HG02571 (cell line): ENCODE measurements around the gene ZACN.

Experiments used
- ATAC-seq: cut with Tn5 transposase; IDR thresholded peaks from one replicate; pipeline ENCODE4 v1.9.1; 2021; ENCODE audit warnings: mild to moderate bottlenecking, moderate library complexity; ENCODE audit not compliant: unreplicated experiment

The ZACN gene

DNA sequence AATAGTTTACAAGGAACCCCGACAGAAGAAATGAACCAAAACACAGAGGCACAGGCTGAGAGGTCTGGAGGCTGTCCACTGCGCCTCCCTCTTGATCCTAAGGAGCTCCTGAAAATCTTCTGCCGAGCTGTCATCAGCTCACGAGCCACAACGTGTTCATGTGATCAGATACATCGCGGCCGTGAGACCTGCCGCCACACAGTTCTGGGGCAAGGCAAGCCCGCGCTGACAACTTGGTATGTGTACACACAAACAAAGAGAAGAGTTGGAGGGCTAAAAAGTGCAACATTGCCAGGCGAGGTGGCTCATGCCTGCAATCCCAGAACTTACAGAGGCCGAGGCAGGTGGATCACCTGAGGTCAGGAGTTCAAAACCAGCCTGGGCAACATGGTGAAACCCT, 17.0 kb downstream of the ZACN start:
- ATAC-seq = no peak

DNA sequence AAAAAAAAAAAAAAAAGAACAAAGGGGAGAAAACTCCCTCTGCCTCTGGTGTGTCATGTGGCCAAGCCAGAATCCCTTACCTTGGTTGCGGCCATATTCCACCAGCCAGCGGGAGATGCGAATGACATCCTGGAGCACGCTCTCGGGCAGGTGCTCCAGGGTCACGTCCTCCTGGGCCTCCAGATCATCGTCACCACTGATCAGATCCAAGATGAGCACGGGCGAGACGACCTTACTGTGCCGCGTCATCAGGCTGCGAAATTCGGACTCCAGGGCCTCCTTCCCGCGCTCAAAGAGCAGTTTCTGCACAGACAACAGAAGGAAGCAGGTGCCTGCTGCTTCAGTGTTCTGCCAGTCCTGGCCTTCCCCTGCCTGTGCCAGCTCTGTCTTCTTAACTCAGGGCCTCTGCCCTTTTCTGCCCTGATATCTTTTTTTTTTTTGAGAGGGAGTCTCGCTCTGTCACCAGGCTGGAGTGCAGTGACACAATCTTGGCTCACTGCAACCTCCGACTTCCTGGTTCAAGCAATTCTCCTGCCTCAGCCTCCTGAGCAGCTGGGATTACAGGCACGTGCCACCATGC, 18.8 kb downstream of the ZACN start:
- ATAC-seq = no peak

DNA sequence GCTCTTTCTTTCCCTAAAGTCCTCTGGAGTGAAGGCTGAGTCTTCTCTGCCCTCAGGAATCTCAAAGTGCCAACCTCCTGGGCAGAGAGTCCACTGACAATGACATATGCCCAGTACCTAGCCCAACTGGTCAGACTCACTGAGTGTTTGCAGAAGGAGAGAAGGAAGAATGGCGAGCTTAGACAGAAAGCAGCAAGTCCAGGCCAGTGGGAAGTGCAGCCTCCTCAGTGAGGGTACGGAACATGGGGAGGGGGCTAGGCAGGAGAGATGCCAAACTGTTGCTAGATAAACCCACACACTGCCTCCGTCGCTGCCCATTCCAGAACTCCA, 23.9 kb downstream of the ZACN start:
- no peak for ATAC-seq

DNA sequence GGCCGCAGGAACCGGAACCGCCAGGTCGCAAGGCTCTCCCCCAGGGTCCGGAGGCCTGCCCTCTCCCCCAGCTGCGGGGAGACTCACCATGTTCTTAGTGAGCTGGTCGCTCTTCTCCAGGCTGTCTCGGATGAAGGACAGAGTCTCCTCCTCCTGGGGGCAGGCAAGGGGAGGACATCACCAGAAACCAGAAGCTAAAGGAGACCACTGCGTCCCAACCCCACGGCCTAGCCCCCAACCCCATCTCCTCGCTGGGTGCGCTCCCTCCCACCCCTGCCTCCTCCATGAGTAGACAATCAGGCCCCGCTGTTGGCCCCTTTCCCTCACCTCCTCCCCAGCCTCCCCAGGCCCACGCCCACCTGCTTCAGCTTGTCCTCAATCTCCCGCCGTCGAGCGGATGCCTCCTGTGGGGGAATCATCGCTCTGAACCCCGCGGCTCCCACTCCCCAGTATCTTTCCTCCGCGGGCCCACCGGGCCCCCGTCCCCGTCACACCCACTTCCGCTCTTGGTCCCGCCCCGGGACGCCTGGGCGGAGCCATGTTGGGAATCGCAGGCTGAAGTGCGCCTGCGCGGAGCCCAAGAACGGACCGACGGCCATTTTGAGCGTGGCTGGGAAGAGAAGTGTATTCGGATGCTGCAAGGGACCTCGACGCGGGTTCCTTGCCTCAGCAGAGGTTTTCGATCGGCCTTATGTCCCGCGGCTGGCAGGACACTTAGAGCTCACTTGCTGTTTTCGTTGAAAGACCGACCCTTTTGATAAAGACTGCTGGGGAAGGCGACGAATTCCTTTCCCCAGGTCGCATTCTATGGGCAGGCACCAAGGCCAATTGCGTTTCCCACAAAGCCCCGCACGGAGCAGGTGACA, 24.5 kb downstream of the ZACN start, which contains the start of gene EXOC7:
EXOC7 (minus strand) TSS at position 514 of the 866 bp plus-strand sequence; CDS start at position 419, 95 bp downstream.
- ATAC-seq = peak; percentile 67

DNA sequence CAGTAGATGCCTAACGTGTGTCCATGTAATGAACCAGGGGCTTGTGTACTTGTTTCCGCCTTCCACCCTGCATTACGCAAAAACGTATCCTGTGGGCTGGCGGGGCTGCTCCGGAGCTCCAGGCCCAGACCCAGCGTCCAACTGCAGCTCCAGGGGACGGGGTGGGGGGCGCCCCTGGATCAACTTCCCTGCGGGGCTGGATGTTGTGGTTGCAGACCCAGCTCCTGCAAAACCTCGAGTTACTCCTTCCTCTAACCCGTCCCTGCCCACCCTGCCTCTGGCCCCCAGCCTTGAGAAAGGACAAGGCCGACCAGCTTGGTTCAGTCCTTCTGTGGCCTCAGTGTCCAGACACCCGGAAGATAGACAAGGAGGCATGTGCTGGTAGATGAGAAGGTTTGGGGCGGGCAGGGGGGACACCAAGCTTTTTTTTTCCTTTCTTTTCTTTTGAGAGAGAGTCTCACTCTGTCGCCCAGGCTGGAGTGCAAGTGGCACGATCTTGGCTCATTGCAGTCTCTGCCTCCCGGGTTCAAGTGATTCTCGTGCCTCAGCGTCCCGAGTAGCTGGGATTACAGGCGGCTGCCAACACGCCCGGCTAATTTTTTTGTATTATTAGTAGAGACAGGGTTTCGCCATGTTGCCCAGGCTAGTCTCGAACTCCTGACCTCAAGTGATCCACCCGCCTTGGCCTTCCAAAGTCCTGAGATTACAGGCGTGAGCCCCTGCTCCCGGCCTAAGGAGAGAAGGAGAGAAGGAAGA, 25.3 kb downstream of the ZACN start:
- ATAC-seq = no peak

DNA sequence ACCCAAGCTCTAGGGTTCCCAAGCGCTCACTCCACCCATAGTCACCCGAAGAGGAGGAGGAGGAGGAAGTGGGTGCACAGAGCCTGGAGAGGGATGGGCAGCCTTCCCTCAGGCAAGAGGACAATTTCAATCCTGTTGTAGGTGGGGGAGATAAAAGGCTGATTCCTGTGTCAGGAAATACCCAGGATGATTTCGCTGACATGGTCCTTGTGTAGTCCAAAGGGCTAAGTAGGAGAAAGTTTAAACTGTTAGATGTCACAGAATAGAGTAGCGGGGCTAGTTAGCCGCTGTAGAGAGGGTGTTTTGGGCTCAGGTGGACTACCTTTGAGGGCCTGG, 25.9 kb downstream of the ZACN start:
- no peak for ATAC-seq

DNA sequence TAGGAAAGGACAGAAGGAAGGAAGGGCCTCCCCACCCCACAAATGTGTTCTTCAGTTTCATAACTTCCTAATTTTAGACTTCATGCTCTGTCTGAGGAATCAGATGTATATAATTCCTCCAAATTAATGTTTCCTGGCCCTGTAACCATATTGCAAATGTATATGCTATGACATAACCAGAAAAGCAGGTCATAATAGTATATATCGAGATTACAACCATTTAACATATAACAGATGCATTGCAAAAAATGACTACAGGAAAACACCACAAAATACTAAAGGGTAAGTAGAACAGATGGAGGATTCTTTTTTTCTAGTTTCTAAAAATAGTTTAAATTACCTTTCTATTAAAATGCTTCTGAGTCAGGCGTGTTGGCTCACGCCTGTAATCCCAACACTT, 27.7 kb downstream of the ZACN start:
- ATAC-seq = no peak

DNA sequence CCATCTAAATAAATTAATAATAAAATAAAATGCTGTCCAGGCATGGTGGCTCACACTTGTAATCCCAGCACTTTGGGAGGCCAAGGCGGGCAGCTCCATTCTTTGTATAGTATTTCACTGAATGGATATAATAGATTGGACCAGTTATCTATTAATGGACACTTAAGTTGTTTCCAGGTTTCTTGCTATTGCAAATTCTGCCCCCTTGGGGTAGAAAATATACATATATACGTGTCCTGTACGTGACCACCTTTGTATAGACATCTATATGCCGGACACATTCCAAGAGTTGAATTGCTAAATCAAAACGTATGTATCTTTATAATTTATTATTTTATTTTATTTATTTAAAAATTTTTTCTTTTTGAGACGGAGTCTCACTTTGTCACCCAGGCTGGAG, 28.5 kb downstream of the ZACN start:
- no peak for ATAC-seq

DNA sequence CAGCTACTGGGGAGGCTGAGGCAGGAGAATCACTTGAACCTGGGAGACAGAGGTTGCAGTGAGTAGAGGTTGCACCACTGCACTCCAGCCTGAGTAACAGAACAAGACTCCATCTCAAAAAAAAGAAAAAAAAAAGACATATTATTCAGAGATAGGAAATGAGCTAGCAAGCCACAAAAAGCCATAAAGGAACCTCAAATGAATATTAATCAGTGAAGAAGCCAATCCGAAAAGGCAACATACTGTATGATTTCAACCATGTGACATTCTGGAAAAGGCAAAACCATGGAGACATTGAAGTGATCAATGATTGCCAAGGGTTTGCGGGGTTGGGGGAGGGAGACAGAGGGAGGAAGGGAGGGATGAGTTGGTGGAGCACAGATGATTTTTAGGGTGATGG, 33.0 kb downstream of the ZACN start:
- no peak for ATAC-seq

DNA sequence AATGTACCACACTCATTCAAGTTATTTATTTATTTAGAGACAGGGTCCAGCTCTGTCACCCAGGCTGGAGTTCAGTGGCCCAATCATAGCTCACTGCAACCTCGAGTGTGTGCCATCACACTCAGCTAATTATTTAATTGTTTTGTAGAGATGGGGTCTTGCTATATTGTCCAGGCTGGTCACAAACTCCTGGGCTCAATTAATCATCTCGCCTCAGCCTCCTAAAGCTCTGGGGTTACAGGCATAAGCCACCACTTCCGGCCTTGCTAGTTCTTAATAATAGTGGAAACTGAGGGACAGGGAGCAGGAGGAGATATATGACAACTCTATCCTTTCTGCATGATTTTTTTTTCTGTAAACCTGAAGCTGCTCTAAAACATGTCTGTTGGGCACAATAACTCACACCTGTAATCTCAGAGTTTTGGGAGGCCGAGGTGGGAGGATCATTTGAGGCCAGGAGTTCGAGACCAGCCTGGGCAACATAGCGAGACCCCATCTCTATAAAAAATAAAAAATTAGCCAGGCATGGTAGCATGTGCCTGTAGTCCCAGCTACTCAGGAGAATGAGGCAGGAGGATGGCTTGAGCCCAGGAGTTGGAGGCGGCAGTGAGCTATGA, 36.3 kb downstream of the ZACN start:
- no peak for ATAC-seq

DNA sequence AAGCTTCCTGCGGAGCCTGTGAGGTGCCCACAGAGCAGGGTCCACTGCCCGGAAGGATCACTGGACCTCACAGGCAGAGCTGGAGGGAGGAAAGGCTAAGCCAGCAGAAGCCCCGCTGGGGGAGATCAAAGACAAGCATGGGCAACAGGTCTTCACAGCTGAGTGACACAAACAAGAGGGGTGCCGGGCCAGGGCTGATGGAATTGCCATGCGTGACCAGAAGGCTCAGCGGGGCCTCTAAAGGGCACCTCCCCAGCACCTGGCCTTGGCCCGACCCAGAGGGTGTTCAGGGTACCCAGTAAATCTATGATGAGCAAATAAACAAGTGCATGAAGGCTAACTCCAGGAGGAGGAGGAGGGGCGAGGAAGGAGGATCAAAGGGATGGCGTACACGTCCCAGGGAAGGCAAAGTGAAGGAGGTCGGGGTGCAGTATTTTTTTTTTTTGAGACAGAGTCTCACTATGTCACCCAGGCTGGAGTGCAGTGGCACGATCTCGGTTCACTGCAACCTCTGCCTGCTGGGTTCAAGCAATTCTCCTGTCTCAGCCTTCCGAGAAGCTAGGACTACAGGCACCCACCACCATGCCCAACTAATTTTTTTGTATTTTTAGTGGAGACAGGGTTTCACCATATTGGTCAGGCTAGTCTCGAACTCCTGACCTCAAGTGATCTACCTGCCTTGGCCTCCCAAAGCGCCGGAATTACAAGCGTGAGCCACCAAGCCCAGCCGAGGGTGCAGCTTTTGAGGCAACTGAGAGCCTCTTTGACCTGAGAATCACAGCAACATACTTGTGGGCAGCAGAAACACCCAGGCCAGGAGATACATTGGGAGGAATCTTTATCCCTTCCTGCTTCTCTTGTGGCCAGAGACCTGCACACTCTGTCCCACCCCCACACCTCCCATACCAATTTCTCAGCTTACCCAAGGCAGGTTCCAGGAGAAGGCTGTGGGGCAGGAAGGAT, 40.7 kb downstream of the ZACN start:
- ATAC-seq = no peak

DNA sequence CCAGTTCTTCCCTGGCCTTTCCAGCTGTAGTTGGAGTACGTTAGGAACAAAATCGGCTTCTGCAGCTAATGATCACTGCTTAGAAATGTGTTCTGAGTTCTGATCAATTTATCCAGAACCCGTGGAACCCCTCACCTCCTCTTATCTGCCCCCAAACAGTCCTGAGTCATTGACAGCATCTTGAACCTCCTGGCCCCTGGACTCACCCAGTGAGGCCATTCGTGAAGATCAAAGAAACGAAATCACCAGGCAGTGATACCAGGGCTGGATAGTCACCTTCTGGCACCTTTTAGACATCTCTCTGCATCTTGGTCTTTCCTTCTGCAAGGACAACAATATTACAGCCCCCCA, 41.7 kb downstream of the ZACN start:
- ATAC-seq = no peak

DNA sequence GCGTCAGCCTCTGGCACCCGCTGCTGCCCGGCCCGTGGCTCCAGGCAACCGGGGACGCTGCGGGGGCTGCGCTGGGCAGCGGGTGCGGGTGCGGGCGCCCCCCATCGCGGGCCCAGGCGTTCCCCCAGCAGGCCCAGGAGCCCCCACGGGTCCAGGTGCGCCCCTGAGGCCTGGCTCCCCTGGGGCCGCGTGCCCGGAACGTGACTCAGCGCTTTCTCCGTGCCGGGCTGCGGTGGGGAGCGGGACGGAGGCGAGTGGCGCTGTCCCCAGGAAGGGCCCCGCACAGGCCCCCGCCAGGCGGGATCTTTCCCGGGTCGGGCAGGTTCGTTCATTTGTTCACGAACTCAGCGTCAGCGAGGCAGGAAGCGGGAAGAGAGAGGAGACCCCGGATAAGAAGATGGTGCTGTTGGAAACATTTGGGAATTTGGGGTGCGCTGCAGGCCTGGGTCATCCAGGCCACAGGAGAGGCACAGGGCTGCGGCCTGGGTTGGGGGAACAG, 43.0 kb downstream of the ZACN start:
- ATAC-seq = no peak

DNA sequence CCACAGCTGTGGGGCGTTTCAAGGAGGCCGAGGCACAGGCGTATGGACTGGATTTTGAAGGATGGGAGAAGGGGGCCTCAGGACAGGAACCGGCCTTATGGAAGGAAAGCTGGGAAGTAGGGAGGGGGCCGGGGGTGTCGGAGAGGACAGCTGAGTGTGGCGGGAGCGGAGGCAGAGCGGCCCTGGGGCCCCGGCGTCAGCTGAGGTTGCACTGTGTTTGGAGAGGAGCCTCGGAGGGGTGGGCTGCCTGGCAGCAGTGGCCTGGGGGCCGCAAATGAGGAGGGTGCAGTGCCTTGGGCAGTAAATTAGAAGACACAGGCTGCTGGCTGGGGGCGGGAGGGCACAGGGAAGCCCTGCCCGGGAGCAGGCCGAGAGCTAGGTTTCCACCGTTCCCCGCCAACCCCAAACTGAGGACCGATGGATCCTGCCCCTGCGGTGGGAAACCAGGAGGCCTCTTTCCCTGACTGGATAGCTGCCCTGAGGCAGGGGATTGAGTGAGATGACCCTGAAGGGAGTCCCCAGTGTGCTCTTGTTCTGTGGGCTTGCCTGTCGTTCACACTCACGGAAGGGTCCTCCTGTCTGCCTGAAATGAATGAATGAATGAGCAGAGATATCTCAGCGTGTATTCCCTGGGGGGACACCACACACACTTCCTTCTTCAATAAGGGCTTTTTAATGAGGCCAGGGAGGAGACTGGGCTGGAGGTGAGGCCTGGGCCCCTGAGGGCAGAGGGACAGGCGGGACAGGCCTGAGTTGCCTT, 43.6 kb downstream of the ZACN start:
- no peak for ATAC-seq

DNA sequence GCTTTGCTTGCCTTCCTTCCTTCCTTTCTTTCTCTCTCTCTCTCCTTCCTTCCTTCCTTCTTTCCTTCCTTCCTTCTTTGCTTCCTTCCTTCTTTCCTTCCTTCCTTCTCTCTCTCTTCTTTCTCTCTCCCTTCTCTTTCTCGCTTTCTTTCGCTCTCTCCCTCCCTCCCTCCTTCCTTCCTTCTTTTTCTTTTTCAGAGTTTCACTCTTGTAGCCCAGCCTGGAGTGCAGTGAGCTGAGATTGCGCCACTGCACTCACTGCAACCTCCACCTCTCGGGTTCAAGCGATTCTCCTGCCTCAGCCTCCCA, 44.2 kb downstream of the ZACN start:
- no peak for ATAC-seq

DNA sequence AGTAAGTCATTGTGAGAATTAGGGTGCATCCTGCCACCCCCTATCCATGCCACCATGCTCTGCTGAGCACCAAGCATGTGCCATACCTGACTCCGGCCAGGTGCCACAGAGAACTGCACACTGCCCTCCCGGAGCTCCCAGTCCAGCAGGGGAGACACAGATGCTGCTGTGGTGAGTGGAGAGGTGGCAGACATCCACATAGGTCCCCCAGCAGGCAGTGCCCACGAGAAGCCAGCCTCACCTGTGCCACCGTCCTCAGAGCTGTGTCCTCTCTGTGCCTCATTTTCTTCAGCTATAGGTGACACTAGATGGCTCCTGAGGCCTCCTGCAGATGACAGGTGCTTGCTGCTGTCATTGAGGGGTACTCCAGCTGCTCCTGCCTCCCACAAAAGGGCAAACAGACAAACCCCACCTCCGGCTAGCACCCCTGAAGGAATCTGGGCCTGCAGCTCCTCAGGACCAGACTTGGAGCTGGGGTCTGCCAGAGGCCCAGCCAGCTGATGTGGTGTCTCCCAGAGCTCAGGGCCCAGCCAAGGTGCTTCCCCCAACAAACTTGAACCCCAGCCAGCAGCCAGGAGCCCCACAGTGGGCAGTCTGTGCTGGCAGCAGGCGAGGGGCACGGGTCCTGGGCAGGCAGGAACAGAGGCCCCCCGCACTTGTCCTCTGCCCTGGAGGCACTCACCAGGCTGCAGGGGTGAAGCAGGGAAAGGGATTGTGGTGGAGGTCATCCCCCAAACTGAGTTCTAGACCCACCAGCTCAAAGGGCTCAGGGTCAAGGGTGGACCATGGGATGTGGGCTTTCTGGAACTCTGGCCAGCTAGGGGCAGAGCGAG, 45.0 kb downstream of the ZACN start:
- ATAC-seq = no peak

DNA sequence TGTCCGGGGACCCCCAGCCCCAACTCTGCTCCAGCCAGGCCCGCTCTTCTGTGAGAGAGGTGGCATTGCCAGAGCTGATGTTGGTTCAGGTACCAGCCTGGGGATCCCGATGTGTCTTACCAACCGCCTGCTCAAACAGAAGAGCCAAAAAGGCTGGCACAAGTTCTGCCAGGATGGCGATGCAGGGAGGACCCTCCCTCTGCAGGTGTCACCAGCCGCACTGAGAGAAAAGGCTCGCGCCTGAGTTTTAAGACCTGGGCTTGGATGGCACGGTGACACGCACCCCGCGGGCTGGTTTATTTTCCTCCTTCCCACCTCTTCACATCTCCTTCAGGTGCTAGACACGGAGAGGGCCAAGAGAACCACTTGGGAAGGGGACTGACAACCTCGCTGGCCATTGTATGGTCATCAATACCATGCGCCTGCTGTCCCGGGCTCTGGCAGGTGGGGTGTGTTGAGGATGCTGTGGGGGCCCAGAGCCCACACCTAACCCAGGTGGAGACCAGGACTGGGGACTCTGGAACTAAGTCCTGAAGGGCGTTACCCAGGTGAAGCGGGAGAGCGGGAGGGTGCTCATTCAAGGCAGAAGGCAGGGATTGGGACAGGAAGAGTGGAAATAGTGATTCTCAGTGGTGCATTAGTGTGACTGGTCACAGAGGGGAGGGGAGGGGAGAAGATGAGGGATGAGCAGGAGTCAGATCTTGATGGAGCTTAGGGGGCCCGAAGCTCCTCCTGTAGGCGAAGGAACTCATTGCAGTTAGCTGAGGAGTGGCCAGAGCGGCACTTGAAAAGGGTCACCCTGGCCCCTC, 45.8 kb downstream of the ZACN start:
- ATAC-seq = no peak

DNA sequence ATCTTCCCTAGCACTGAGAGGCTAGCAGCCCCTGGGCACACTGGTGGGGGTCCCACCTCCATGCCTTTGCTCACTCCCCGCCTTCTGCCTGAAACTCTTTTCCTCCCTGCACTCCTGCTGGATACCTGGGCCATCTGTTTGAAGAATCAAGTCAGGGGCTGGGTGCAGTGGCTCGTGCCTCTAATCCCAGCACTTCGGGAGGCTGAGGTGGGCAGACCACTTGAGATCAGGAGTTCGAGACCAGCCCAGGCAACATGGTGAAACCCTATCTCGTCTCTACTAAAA, 46.4 kb downstream of the ZACN start:
- no peak for ATAC-seq
